Thyroid gland (tissue), 4 donors: Measurements from ENCODE around the gene ME3. TPM values are rescaled to one million over a fixed set of nuclear protein-coding genes. Genes with fewer than 3 reads are reported as not detected.
"Not testable (repeated sequence)": the region's sequence is repeated elsewhere in the genome, so short reads cannot be mapped to it uniquely, and the experiment has no call there.

ENCODE experiments used
- DNase-seq, 2 donors: peaks; one replicate each; pipeline ENCODE4 v3.0.0-alpha.2; 2019
- H3K27ac ChIP-seq, 3 donors: fragments of 200-600 bp; sonication (generic); 1 replicate in 2 of 3; 2 replicates in 1 of 3; pipeline ENCODE4 v1.5.1; 2016 to 2019; ENCODE audit warnings: mild to moderate bottlenecking in 1 of 3, moderate library complexity in 1 of 3
- H3K27me3 ChIP-seq: fragments of 200-600 bp; sonication (generic); one replicate; pipeline ENCODE4 v1.5.1; 2019
- H3K36me3 ChIP-seq, 2 donors: fragments of 200-600 bp; sonication (generic); one replicate each; pipeline ENCODE4 v1.5.1; 2016 to 2019
- H3K4me1 ChIP-seq, 2 donors: fragments of 200-600 bp; sonication (generic); one replicate each; pipeline ENCODE4 v1.5.1; 2017 to 2019
- H3K4me3 ChIP-seq, 3 donors: fragments of 200-600 bp; sonication (generic); replicated peaks in 1 of 3; 1 replicate in 2 of 3; 2 replicates in 1 of 3; pipeline ENCODE4 v1.5.1; 2016; ENCODE audit warnings: mild to moderate bottlenecking in 1 of 3
- H3K9me3 ChIP-seq: fragments of 200-600 bp; sonication (generic); one replicate; pipeline ENCODE4 v1.5.1; 2017
- CTCF ChIP-seq, 6 experiments: fragments of 200-600 bp in 3 of 6; fragments of 450-650 bp in 3 of 6; sonication (generic) in 3 of 6; IDR thresholded peaks; one replicate each; pipeline ENCODE4 v1.5.1; 2016 to 2019; ENCODE audit warnings: antibody characterized with exemption in 6 of 6, mild to moderate bottlenecking in 2 of 6, inconsistent platforms in 1 of 6, moderate library complexity in 1 of 6
- POLR2A ChIP-seq, 2 donors: fragments of 450-650 bp; IDR thresholded peaks; one replicate each; pipeline ENCODE4 v1.6.1; 2017; ENCODE audit warnings: antibody characterized with exemption in 2 of 2, mild to moderate bottlenecking in 2 of 2, moderate library complexity in 1 of 2
- WGBS, 2 donors: methylation state at CpG; one replicate each; pipeline ENCODE4 v1.1.5; 2017; 5-methylcytosine and 5-hydroxymethylcytosine counted together
- intact Hi-C: fragments of 100-400 bp; cut with DNase I; formaldehyde crosslinking; loops from one replicate; pipeline ENCODE4 v1.15.1; 2023
- total RNA-seq, 4 donors: library from RNA; depleted of rRNA; stranded (reverse); fragments of >200 nt; gene quantifications; one replicate each; pipeline ENCODE4 v1.2.3, GENCODE V29; 2016

Gene ME3
- total RNA-seq, 4 donors from 2014 or later: 29.1 to 53.5 (median 37.1) TPM

DNA sequence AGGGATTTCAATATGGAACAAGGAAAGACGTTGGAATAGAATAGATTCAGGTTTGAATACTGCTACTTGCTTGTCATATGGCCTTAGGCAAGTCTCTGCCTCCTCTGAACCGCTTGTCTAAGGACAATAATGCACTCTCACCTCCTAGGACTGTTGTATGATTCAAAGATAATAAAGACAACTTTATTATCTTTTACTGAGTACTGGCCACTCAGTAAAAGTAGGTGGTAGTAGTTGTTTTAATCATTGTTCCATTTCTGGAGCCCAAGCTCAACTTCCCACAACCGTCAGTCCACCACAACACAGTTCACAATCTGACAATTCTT lies 134.2 kb downstream of the ME3 start:
- H3K4me1 ChIP-seq: peaks cover 0 to 10% of the 10 kb centered on the region in 2 donors
- no peak overlapping the region for H3K27ac ChIP-seq
- no peaks in the 10 kb centered on the region for H3K36me3 ChIP-seq
- DNase-seq: no peak
- no peaks in the 10 kb centered on the region for H3K27me3 ChIP-seq
- intact Hi-C loops: no loop called here
- TF ChIP-seq CTCF (IDR thresholded peaks at IDR 0.05) (no peak), POLR2A (IDR thresholded peaks at IDR 0.05) (no peak)
- H3K9me3 ChIP-seq: no peaks in the 10 kb centered on the region
- WGBS, 2 donors: 90 to 91% methylated on average over 3 of the region's 3 CpGs
- H3K4me3 ChIP-seq: no peak overlapping the region

DNA sequence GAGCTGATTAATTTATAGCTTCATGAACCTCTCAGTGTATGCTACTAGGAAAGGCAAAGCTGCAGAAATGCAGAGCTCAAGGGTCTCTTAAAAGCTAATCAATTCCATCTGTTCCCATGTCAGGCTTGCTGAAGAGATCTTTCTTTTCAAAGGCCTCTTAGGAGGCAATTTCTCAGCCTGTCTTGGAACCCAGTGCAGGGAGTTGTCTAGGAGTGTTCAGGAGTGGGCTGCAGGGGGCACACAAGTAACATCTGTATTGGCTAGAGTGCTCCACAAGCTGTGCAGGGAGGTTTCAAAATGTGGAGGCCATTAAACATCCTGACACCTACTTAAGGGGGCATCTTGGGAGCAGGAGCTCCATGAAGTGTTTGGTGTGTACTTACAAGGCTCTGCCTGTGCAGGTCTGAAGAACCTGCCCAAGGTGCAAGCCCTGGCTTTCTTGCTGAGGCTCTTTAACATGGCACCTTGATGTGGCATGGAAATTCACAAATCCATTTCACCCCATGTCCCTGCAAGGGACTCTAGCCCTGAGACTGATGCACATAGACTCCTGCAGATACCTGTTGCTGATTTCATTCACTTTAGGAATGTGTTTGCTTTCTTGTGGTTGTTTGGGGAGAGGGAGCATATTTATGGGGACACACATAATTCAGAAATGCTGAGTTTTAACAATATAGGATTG lies 134.7 kb downstream of the ME3 start:
- TF ChIP-seq POLR2A (IDR thresholded peaks at IDR 0.05): no peak
- Histone ChIP-seq H3K4me3 (no peak overlapping the region), H3K27me3 (no peaks in the 10 kb centered on the region), H3K27ac (no peak overlapping the region), H3K9me3 (no peaks in the 10 kb centered on the region), H3K36me3 (no peaks in the 10 kb centered on the region), H3K4me1 (peaks cover 0 to 10% of the 10 kb centered on the region in 2 donors)
- intact Hi-C loops: no loop called here
- DNase-seq: no peak

GRCh38 chr11:86535773-86536172 lies 136.6 kb downstream of the ME3 start:
- H3K27ac ChIP-seq: no peak overlapping the region
- TF ChIP-seq CTCF (IDR thresholded peaks at IDR 0.05): no peak
- no peak for TF ChIP-seq POLR2A (IDR thresholded peaks at IDR 0.05)

GRCh38 chr11:86524620-86525352 lies 147.6 kb downstream of the ME3 start:
- no peak for DNase-seq
- Histone ChIP-seq H3K27me3 (no peaks in the 10 kb centered on the region), H3K27ac (peak overlapping the region; percentile 41 to 88 (median 78)), H3K36me3 (no peaks in the 10 kb centered on the region), H3K9me3 (no peaks in the 10 kb centered on the region), H3K4me1 (peaks cover 38 to 42% of the 10 kb centered on the region in 2 donors), H3K4me3 (no peak overlapping the region)
- 75 to 85% methylated on average over 2 of the region's 2 CpGs for WGBS, 2 donors
- TF ChIP-seq POLR2A (IDR thresholded peaks at IDR 0.05) (no peak), CTCF (IDR thresholded peaks at IDR 0.05) (no peak)
- intact Hi-C loops: no loop called here

More at GRCh38 chr11:86535773-86536172, 136.6 kb downstream of the ME3 start:
- Histone ChIP-seq H3K4me3 (no peak overlapping the region), H3K27me3 (no peaks in the 10 kb centered on the region), H3K9me3 (no peaks in the 10 kb centered on the region), H3K36me3 (no peaks in the 10 kb centered on the region), H3K4me1 (peaks cover 0 to under 1% of the 10 kb centered on the region in 2 donors)
- intact Hi-C loops: no loop called here
- DNase-seq: no peak

- no peaks in the 10 kb centered on the region for H3K9me3 ChIP-seq
- no peaks in the 10 kb centered on the region for H3K36me3 ChIP-seq
- peaks cover 44 to 50% of the 10 kb centered on the region in 2 donors for H3K4me1 ChIP-seq
- 30 to 34% methylated on average over 5 of the region's 5 CpGs for WGBS, 2 donors
- H3K4me3 ChIP-seq: no peak overlapping the region
- intact Hi-C loops: no loop called here
- TF ChIP-seq CTCF (IDR thresholded peaks at IDR 0.05) (no peak), POLR2A (IDR thresholded peaks at IDR 0.05) (no peak)
- H3K27ac ChIP-seq: peak overlapping the region; percentile 41 to 88 (median 78)
- no peaks in the 10 kb centered on the region for H3K27me3 ChIP-seq
- no peak for DNase-seq
These were observed 148.4 kb downstream of the ME3 start for GRCh38 chr11:86523738-86524619.

GRCh38 chr11:86522512-86522911 lies 149.9 kb downstream of the ME3 start:
- H3K36me3 ChIP-seq, intact Hi-C loops, H3K4me3 ChIP-seq, H3K9me3 ChIP-seq, DNase-seq, H3K27me3 ChIP-seq: not testable (repeated sequence)
- Histone ChIP-seq H3K4me1 (peaks cover 50 to 56% of the 10 kb centered on the region in 2 donors), H3K27ac (peak overlapping the region in 1 of 3 donors; percentile 25)
- 96% methylated on average over 5 of the region's 5 CpGs for WGBS, 2 donors
